ENCODE measurements around the gene RFX3. TPM values are rescaled to one million over a fixed set of nuclear protein-coding genes. Genes with fewer than 3 reads are reported as not detected.

RFX3 gene
- total RNA-seq, 1 experiment from 2014 or later = 5.7 TPM

- H3K4me3 ChIP-seq (ENCODE audit: low read depth in 2 of 2, low read length in 2 of 2) = no peak overlapping the region
- H3K36me3 ChIP-seq (ENCODE audit: control insufficient read depth, insufficient read depth, low read length) = no peaks in the 10 kb centered on the region
- no TSS peak for BruUV-seq (replicated peaks)
- no peaks in the 10 kb centered on the region for H3K9me3 ChIP-seq (ENCODE audit: control insufficient read depth, insufficient read depth, low read depth, low read length)
- CTCF ChIA-PET = no interaction called here
- DNase-seq (ENCODE audit: low read depth, low spot score) = no peak
- in situ Hi-C loops (cut with HindIII; ENCODE audit: low pct_unique_long_range_greater_than_20kb, low sequenced_read_pairs) (no loop called here), intact Hi-C loops (cut with micrococcal nuclease; ENCODE audit: unreplicated experiment) (no loop called here)
- ATAC-seq = no peak
- no peaks in the 10 kb centered on the region for H3K4me1 ChIP-seq (ENCODE audit: control insufficient read depth, insufficient read depth, low read length)
- H3K27ac ChIP-seq (ENCODE audit: low read length) = no peak overlapping the region
- H3K27me3 ChIP-seq (ENCODE audit: control insufficient read depth, insufficient read depth, low read length) = no peaks in the 10 kb centered on the region
- TF ChIP-seq REST (IDR thresholded peaks at IDR 0.05; ENCODE audit: insufficient read depth in 1 of 2, low read depth in 2 of 2, low read length in 1 of 2) (no peak), POLR2AphosphoS5 (IDR thresholded peaks at IDR 0.05; ENCODE audit: low read depth, low read length) (no peak), CTCF (IDR thresholded peaks at IDR 0.05) (no peak), TCF7L2 (IDR thresholded peaks at IDR 0.05; ENCODE audit: low read depth, low read length) (no peak), SIN3A (IDR thresholded peaks at IDR 0.05; ENCODE audit: borderline replicate concordance, insufficient read depth, low read depth, low read length) (no peak)
- POLR2A ChIA-PET = no interaction called here
Measured at GRCh38 chr9:3534614-3535404, 9.0 kb upstream of the RFX3 start.

- no peak overlapping the region for H3K27ac ChIP-seq (ENCODE audit: low read length)
- in situ Hi-C loops (cut with HindIII; ENCODE audit: low pct_unique_long_range_greater_than_20kb, low sequenced_read_pairs) = no loop called here
- CTCF ChIA-PET = no interaction called here
Measured at GRCh38 chr9:3532158-3532557, 6.4 kb upstream of the RFX3 start.

More at GRCh38 chr9:3532158-3532557, 6.4 kb upstream of the RFX3 start:
- Histone ChIP-seq H3K9me3 (ENCODE audit: control insufficient read depth, insufficient read depth, low read depth, low read length) (no peaks in the 10 kb centered on the region), H3K4me1 (ENCODE audit: control insufficient read depth, insufficient read depth, low read length) (no peaks in the 10 kb centered on the region), H3K4me3 (ENCODE audit: low read depth in 2 of 2, low read length in 2 of 2) (no peak overlapping the region), H3K36me3 (ENCODE audit: control insufficient read depth, insufficient read depth, low read length) (no peaks in the 10 kb centered on the region), H3K27me3 (ENCODE audit: control insufficient read depth, insufficient read depth, low read length) (no peaks in the 10 kb centered on the region)
- ATAC-seq (no peak), DNase-seq (ENCODE audit: low read depth, low spot score) (no peak)
- BruUV-seq (replicated peaks) = no TSS peak
- intact Hi-C loops (cut with micrococcal nuclease; ENCODE audit: unreplicated experiment) = no loop called here
- TF ChIP-seq POLR2AphosphoS5 (IDR thresholded peaks at IDR 0.05; ENCODE audit: low read depth, low read length) (no peak), TCF7L2 (IDR thresholded peaks at IDR 0.05; ENCODE audit: low read depth, low read length) (no peak), CTCF (IDR thresholded peaks at IDR 0.05) (no peak), SIN3A (IDR thresholded peaks at IDR 0.05; ENCODE audit: borderline replicate concordance, insufficient read depth, low read depth, low read length) (no peak), REST (IDR thresholded peaks at IDR 0.05; ENCODE audit: insufficient read depth in 1 of 2, low read depth in 2 of 2, low read length in 1 of 2) (no peak)
- POLR2A ChIA-PET = no interaction called here

Measured in Panc1 (cell line).